Endodermal cell (in vitro differentiated cells): ENCODE data around the gene CHRDL1. TPM values are rescaled to one million over a fixed set of nuclear protein-coding genes. Genes with fewer than 3 reads are reported as not detected.

Source experiments
- DNase-seq: peaks from one replicate; pipeline ENCODE4 v3.0.0-alpha.2; 2017
- H3K27ac ChIP-seq: 2 replicates; pipeline ENCODE4 v1.5.1; 2013; ENCODE audit warnings: mild to moderate bottlenecking, low read depth, low read length, moderate library complexity
- H3K27me3 ChIP-seq: 2 replicates; pipeline ENCODE4 v1.6.1; 2013; ENCODE audit warnings: mild to moderate bottlenecking, low read length, moderate library complexity; ENCODE audit not compliant: insufficient read depth, control insufficient read depth, poor library complexity, severe bottlenecking
- H3K36me3 ChIP-seq: 2 replicates; pipeline ENCODE4 v1.7.0; 2013; ENCODE audit warnings: mild to moderate bottlenecking, low read length, moderate library complexity; ENCODE audit not compliant: control insufficient read depth, insufficient read depth
- H3K4me1 ChIP-seq: one replicate; pipeline ENCODE4 v1.7.0; 2013; ENCODE audit warnings: low read length; ENCODE audit not compliant: control insufficient read depth, insufficient read depth
- H3K4me3 ChIP-seq: 2 replicates; pipeline ENCODE4 v1.5.1; 2013; ENCODE audit warnings: mild to moderate bottlenecking, low read length, moderate library complexity
- H3K9ac ChIP-seq: 2 replicates; pipeline ENCODE4 v1.6.1; 2013; ENCODE audit warnings: mild to moderate bottlenecking, low read length, moderate library complexity; ENCODE audit not compliant: poor library complexity, severe bottlenecking; ENCODE audit errors: extremely low read depth
- H3K9me3 ChIP-seq: 2 replicates; pipeline ENCODE4 v1.6.1; 2013; ENCODE audit warnings: mild to moderate bottlenecking, low read length, moderate library complexity; ENCODE audit not compliant: control insufficient read depth
- H3K27ac Mint-ChIP-seq: 2 replicates; pipeline ENCODE4 v1.8.0; 2020; ENCODE audit warnings: mixed read lengths
- H3K27me3 Mint-ChIP-seq: 2 replicates; pipeline ENCODE4 v1.8.0; 2021; ENCODE audit warnings: mild to moderate bottlenecking, mixed read lengths; ENCODE audit not compliant: insufficient read depth
- H3K36me3 Mint-ChIP-seq: 2 replicates; pipeline ENCODE4 v1.8.0; 2020; ENCODE audit warnings: low read depth, mixed read lengths
- H3K4me1 Mint-ChIP-seq: 2 replicates; pipeline ENCODE4 v1.8.0; 2020; ENCODE audit warnings: mixed read lengths
- H3K4me3 Mint-ChIP-seq: 2 replicates; pipeline ENCODE4 v1.8.0; 2020; ENCODE audit warnings: mild to moderate bottlenecking, moderate library complexity, mixed read lengths
- H3K9me3 Mint-ChIP-seq: 2 replicates; pipeline ENCODE4 v1.8.0; 2020; ENCODE audit warnings: mild to moderate bottlenecking, mixed read lengths
- WGBS, 2 experiments: methylation state at CpG; one replicate each; pipeline versions ENCODE4 v1.1.5 to v1.1.7; 2013; ENCODE audit warnings: missing lambda C conversion rate in 2 of 2, mixed read lengths in 1 of 2; ENCODE audit not compliant: insufficient coverage in 1 of 2, insufficient read length in 1 of 2; 5-methylcytosine and 5-hydroxymethylcytosine counted together
- total RNA-seq, 2 donors: library from RNA; stranded (reverse); fragmentation: NEBNext Ultra II Directional in 1 of 2; extraction: Animal tissue kit (Norgen Biotek cat#: 25700) in 1 of 2; gene quantifications; 2 replicates in 1 of 2; 3 replicates in 1 of 2; pipeline ENCODE4 v1.2.1, GENCODE V29; 2021
- TF ChIP-seq, protein P1 (sequence below): fragments of 200-600 bp; sonication (generic); conservative IDR thresholded peaks from 2 replicates; pipeline ENCODE4 v1.5.0; 2021; ENCODE audit warnings: antibody characterized with exemption, mild to moderate bottlenecking

Gene CHRDL1
- total RNA-seq, 2 donors from 2014 or later: 2.2 to 3.6 TPM

DNA sequence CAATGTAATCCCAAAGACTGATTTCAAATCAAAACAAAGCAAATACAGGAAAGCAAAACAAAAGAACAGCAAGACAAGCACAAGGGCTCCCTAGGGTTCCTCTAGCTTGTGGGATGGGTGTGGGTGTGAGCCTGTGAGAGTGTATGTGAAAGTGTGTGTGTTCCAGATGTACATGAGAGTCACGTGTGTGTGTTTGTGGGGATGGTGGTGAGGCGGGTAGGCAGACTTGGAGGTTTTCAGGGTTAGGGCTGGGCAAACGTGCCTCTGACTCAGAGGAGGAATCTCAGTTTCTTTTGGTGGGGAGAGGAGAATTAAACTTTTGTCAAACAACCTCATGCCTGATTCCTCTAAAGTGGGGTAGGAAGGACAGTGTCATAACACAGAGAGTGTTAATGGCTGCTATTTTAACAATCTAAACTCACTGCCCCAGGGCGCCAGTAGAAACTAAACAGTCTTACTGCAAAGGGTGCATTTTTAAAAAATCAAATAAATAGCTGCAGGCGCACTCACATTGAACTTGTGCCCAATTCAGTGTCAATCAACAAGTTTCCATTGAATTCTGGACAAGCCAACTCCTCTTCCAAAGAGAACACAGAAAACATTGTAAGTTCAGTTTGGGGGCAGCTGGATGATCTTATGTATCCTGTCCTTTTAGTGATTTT is 51.8 kb downstream of the CHRDL1 start:
- Histone ChIP-seq H3K4me3 (no peak overlapping the region), H3K27ac (no peak overlapping the region), H3K9me3 (no peaks in the 10 kb centered on the region), H3K4me1 (no peaks in the 10 kb centered on the region), H3K9ac (no peak overlapping the region), H3K36me3 (no peaks in the 10 kb centered on the region), H3K27me3 (no peaks in the 10 kb centered on the region)
- Mint-ChIP-seq H3K9me3 (no peaks in the 10 kb centered on the region), H3K4me1 (peaks cover 12% of the 10 kb centered on the region), H3K27ac (peak overlapping the region; percentile 31), H3K27me3 (no peaks in the 10 kb centered on the region), H3K4me3 (no peak overlapping the region), H3K36me3 (no peaks in the 10 kb centered on the region)
- 77% methylated on average over 5 of the region's 5 CpGs; no CpG with 5 or more reads in 1 of the 2 experiments for WGBS, 2 experiments
- no peak for DNase-seq
- TF ChIP-seq, protein P1, sequence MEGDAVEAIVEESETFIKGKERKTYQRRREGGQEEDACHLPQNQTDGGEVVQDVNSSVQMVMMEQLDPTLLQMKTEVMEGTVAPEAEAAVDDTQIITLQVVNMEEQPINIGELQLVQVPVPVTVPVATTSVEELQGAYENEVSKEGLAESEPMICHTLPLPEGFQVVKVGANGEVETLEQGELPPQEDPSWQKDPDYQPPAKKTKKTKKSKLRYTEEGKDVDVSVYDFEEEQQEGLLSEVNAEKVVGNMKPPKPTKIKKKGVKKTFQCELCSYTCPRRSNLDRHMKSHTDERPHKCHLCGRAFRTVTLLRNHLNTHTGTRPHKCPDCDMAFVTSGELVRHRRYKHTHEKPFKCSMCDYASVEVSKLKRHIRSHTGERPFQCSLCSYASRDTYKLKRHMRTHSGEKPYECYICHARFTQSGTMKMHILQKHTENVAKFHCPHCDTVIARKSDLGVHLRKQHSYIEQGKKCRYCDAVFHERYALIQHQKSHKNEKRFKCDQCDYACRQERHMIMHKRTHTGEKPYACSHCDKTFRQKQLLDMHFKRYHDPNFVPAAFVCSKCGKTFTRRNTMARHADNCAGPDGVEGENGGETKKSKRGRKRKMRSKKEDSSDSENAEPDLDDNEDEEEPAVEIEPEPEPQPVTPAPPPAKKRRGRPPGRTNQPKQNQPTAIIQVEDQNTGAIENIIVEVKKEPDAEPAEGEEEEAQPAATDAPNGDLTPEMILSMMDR: no peak

DNA sequence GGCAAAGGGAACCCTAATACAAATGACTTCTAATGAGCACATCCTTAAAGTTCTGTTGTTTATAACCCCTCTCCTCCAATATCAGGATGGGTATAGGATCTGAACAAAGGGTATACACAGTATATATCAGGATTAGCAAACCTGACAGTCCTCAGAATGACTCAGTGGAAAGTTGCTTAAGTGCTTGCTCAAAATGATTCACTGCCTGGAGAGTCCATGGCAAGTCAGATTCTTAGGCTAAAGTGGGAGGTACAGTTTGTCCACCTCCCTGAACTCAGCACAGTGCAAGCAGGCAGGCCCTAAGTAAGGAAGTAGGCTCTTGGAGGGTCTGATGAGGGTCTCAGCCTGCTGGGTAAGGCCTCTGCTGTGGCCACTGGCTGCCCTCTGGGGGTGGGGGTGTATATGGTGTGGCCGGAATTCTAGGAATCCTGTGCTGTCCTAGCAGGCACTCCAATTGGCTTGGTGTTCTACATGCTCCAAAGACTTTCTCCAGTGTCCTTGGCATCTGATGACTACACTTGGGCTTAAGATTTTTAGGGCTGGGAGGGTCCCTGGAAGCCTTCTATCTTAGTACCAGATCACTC is 54.3 kb downstream of the CHRDL1 start:
- H3K4me3 Mint-ChIP-seq: no peak overlapping the region
- no peak overlapping the region for H3K4me3 ChIP-seq
- peaks cover 11% of the 10 kb centered on the region for H3K4me1 Mint-ChIP-seq
- no peaks in the 10 kb centered on the region for H3K9me3 Mint-ChIP-seq
- H3K36me3 ChIP-seq: no peaks in the 10 kb centered on the region
- no peak overlapping the region for H3K27ac Mint-ChIP-seq
- no peaks in the 10 kb centered on the region for H3K4me1 ChIP-seq
- DNase-seq: peak; percentile 54
- no peak overlapping the region for H3K9ac ChIP-seq
- 86% methylated on average over 1 of the region's 1 CpG; no CpG with 5 or more reads in 1 of the 2 experiments for WGBS, 2 experiments
- TF ChIP-seq, protein P1: peak; percentile 23
- H3K27me3 Mint-ChIP-seq: no peaks in the 10 kb centered on the region
- no peak overlapping the region for H3K27ac ChIP-seq
- no peaks in the 10 kb centered on the region for H3K27me3 ChIP-seq
- no peaks in the 10 kb centered on the region for H3K9me3 ChIP-seq
- no peaks in the 10 kb centered on the region for H3K36me3 Mint-ChIP-seq

DNA sequence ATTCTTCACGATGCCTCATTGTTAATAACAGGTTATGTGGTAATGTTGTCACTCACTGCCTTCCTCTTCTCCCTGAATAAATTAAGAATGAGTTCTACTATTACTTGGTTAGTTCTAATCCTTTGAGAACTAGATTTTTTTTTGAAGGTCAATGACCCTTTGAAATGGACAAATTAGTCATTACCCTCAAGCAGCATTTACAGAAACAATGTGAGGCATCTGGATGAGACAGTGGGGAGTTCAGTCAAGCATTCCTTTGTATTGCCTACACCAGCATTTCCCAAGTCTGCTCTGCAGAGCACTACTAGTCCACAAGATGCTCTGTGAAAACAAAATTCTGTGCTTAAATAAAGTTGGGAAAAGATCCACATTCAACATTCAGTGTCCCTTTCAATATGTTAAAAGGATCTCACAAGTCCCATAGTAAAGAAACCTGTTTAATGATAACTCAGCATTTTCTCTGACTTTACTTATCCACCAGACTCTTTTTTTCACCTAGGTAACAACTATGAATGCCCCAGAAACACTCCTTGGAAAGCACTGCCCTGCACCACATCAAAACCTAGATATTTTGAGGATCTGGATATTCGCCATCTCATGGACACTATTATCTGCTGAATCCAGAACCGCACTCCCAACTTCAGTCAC is 60.6 kb downstream of the CHRDL1 start:
- no peak overlapping the region for H3K9ac ChIP-seq
- Mint-ChIP-seq H3K4me1 (peaks cover 1% of the 10 kb centered on the region), H3K4me3 (no peak overlapping the region), H3K27ac (no peak overlapping the region), H3K27me3 (no peaks in the 10 kb centered on the region), H3K36me3 (no peaks in the 10 kb centered on the region), H3K9me3 (no peaks in the 10 kb centered on the region)
- H3K9me3 ChIP-seq: no peaks in the 10 kb centered on the region
- 94 to 100% methylated on average over 1 to 2 of the region's 3 CpGs for WGBS, 2 experiments
- TF ChIP-seq, protein P1: no peak
- no peaks in the 10 kb centered on the region for H3K36me3 ChIP-seq
- H3K27me3 ChIP-seq: no peaks in the 10 kb centered on the region
- no peak overlapping the region for H3K27ac ChIP-seq
- H3K4me3 ChIP-seq: no peak overlapping the region
- no peaks in the 10 kb centered on the region for H3K4me1 ChIP-seq
- no peak for DNase-seq
